HG03135 (cell line): ENCODE measurements around the gene RAB39A.

Experiments used
- ATAC-seq: cut with Tn5 transposase; IDR thresholded peaks from one replicate; pipeline ENCODE4 v1.9.1; 2021; ENCODE audit warnings: mild to moderate bottlenecking, moderate library complexity; ENCODE audit not compliant: unreplicated experiment

The RAB39A gene

GRCh38 chr11:107961480-107961879, 33.2 kb downstream of the RAB39A start:
- no peak for ATAC-seq

GRCh38 chr11:107962181-107962580, 33.9 kb downstream of the RAB39A start:
- ATAC-seq = no peak

GRCh38 chr11:107963091-107963490, 34.8 kb downstream of the RAB39A start:
- ATAC-seq = no peak

- ATAC-seq = no peak
These were observed 41.0 kb downstream of the RAB39A start for GRCh38 chr11:107969219-107969618.

GRCh38 chr11:107970049-107970448, 41.8 kb downstream of the RAB39A start:
- no peak for ATAC-seq

GRCh38 chr11:107973641-107974040, 45.4 kb downstream of the RAB39A start:
- no peak for ATAC-seq

GRCh38 chr11:107988397-107989158, 60.3 kb downstream of the RAB39A start:
- ATAC-seq = no peak

- ATAC-seq = no peak
These were observed 63.7 kb downstream of the RAB39A start for GRCh38 chr11:107991868-107992414.

GRCh38 chr11:107996006-107996776, 67.9 kb downstream of the RAB39A start:
- ATAC-seq = no peak

- no peak for ATAC-seq
These were observed 70.5 kb downstream of the RAB39A start for GRCh38 chr11:107998761-107999160.

- peak; percentile 88 for ATAC-seq
These were observed 71.7 kb downstream of the RAB39A start for GRCh38 chr11:107999759-108000455.

- ATAC-seq = no peak
These were observed 74.2 kb downstream of the RAB39A start for GRCh38 chr11:108002476-108002875.

- no peak for ATAC-seq
These were observed 75.4 kb downstream of the RAB39A start for GRCh38 chr11:108003623-108004022.

GRCh38 chr11:108007819-108008218, 79.6 kb downstream of the RAB39A start:
- ATAC-seq = no peak

GRCh38 chr11:108008656-108009496, 80.6 kb downstream of the RAB39A start, which contains the start of gene CUL5:
Gene CUL5, plus strand, starts transcription at chr11:108008898. Its CDS starts 451 bp downstream, at chr11:108009349.
- ATAC-seq = peak; percentile 88

- peak; percentile 9 for ATAC-seq
These were observed 81.5 kb downstream of the RAB39A start for GRCh38 chr11:108009497-108010370.

- ATAC-seq = no peak
These were observed 84.0 kb downstream of the RAB39A start for GRCh38 chr11:108012139-108012725.
